Measurements from ENCODE around the gene WWTR1.
A peak's percentile ranks its signal among the peaks of the same experiment; 100 is the strongest.

Gene WWTR1

GRCh38 chr3:149490260-149490971 is 167.4 kb downstream of the WWTR1 start:
- no peak for DNase-seq

- peak; percentile 40 for DNase-seq
Observed at GRCh38 chr3:149489060-149489690, 168.7 kb downstream of the WWTR1 start.

DNA sequence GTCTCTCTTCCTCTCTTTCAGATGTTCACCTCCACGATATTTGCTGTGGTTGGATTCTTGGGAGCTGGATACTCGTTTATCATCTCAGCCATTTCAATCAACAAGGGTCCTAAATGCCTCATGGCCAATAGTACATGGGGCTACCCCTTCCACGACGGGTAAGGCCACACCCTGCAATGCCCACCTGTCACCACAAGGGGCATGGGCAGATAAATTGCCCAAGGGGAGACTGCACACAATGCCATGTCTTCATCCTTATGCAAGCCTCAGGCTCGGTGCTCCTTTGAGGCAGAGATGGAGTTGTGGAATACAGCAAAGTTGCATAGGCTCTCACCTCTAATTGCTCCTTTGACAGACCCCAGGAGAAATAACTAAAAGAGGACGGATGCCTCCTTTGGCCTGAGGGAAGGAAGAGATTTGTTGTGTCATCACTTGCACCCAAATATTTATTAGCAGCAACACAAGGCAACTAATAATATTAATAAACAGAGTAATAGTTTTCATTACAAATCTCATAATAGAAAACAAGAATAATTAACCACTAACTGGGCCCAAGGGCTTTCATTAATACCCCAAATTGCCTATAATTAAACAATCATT is 170.1 kb downstream of the WWTR1 start:
- peak; percentile 46 for DNase-seq

- DNase-seq: no peak
Observed at GRCh38 chr3:149486726-149487125, 171.1 kb downstream of the WWTR1 start.

DNA sequence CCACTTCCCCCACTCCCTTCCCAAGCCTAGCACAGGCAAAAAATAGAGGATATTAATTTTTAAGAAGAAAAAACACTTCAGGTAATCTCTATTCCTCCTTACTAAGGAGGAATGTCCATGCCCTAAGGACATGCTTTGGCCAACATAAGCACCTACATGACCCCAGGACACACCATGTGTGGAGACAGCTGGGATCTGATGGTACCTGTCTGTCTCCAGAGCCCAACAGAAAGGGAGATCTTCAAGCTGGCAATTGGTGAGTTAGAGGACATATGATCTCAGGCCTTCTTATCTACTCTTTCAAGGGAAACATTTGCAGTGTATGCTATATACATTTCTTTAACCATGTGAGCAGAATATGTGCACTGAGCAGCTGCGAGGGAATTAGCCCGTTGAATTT is 176.3 kb downstream of the WWTR1 start:
- DNase-seq: no peak

DNA sequence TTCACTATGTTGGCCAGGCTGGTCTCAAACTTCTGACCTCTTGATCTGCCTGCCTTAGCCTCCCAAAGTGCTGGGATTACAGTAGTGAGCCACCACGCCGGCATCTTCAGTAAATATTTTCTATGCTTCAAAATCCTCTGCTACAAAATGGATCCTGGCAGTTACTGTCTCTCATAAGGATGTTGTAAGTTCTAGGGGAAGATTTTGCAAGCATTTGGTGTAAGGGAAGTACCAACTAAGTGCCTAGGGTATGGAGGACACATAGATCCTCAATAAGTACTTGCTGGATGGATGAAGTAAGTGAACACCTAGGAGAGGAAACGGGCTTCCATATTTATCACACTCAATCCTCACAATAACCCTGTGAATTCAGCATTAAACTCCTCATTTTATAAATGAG is 176.8 kb downstream of the WWTR1 start:
- DNase-seq: no peak

DNA sequence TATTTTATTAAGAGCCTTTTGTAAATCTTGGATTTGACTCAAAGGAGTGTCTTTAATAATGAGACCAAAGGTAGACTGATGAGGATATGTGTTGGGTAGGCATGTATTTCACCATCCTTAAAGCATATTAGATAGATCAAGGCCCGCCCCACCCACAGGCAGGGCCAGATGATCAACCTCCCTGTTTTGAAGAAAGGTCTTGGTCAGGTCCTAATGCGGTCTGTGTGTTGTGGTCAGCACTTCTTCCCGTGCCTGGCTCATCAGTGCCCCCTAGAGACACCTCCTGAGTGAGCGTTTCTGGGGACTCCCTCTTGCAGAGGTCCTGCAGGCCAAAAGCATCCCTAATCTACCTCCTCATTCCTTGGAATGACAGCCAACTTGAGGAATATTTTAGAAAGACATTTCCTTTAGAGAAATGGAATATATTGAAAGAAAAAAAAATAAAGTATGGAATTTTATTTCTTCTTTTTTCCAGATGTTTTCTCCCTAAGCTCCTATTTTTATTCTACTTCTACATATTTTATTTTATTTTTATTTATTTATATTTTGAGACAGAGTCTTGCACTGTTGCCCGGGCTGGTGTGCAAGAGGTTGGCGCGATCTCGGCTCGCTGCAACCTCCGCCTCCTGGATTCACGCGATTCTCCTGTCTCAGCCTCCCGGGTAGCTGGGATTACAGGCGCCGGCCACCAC is 177.4 kb downstream of the WWTR1 start:
- peak; percentile 77 for DNase-seq

DNA sequence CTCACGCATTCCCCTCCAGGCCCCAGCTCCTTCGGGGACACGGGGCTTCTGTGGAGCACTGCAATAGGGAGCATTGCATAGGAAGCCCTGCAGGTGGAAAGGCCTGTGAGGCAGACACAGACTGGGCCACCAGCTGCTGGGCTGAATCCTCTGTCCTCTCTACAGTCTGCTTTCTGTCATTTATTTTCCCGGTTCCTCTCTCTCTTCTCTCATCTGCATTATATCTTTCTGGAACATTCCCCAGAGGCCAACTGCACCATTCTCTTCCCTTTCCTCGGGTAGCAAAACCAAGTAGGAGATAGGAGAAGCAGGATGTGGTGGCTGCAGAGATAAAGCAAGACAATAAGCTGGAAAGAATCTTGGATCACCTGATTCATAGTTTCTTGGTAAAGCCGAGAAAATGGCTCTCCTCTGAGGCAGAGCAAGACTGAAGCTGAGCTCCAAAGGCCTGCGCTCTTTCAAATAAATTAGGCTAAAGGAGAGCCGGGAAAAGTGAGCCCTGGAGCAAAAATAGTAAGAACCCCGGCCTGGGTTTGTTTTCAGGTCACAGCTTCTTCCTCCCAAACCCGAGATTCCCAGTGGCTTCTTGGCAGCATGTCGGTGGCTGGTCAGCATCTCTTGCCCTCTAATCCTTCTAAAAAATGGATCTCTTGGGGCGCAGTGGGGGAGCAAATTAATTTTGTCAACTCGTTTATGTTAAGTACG is 178.1 kb downstream of the WWTR1 start:
- no peak for DNase-seq

GRCh38 chr3:149476225-149476624 is 181.6 kb downstream of the WWTR1 start:
- DNase-seq: no peak

DNA sequence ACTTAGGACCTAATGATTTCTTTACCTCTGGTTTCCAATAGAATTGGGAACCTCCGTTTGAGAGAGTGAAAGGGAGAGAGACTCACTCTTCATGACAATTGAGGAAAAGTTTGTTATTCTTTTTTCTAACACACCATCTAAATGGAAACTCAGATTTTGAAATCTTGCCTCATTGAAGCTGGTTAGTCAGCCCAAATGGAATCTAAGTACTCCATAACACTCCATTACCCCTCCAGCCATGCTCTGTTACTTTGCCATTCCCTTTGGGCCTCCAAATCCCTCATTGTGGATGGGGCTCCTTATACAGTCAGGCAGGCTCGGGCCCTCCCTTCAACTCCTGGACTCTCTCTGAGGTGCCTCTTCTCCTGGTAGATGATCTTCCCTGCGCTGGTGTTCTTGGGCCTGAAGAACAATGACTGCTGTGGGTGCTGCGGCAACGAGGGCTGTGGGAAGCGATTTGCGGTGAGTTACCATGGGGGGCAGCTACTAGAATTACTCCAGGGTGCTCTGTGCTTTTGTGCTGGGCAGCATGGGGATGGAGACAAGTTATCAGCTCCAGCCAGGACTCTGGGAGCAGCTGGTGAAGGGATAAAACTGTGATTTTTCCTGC is 182.3 kb downstream of the WWTR1 start:
- DNase-seq: no peak

- DNase-seq: no peak
Observed at GRCh38 chr3:149474250-149474817, 183.5 kb downstream of the WWTR1 start, which contains the start of gene TM4SF4. TM4SF4 (plus strand) TSS chr3:149474697; CDS start chr3:149474878, 181 bp downstream.

- DNase-seq: no peak
Observed at GRCh38 chr3:149473357-149474249, 184.2 kb downstream of the WWTR1 start.

DNA sequence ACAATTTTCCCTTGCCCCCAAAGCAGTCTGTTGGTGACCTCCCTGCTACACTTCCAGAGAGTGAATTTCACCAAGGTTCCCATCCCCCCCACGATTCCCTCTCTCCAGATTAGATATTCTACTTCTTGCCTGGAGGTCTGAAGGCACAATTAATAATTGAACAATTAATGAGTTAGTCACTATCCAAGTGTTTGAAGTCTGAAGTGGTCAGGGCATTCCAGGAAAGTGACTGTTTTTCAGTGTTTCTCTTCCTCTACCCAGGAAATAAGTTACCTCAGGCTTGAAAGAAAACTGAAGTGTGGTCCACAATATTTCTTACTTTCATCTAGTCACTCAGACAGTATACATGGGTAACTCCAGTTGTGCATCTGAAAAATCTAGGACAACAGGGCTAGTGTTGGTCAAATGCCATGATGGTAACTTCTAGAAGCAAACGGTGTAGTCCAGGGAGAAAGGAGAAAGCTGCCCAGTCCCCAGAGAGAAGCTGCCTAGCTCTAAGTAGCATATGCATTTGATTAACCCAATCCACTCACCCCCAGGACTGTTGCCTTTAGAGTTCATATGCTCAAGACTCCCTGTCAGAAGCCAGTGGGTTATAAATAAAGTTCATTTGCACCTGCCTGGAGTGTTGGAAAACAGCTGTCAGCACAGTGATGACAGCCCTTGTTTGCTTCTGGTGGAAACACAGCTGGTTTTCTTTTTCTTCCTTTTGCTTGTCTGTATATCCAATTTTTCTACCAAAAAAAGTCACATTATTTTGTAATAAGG is 185.6 kb downstream of the WWTR1 start:
- DNase-seq: no peak

- no peak for DNase-seq
Observed at GRCh38 chr3:149470381-149470780, 187.4 kb downstream of the WWTR1 start.

DNA sequence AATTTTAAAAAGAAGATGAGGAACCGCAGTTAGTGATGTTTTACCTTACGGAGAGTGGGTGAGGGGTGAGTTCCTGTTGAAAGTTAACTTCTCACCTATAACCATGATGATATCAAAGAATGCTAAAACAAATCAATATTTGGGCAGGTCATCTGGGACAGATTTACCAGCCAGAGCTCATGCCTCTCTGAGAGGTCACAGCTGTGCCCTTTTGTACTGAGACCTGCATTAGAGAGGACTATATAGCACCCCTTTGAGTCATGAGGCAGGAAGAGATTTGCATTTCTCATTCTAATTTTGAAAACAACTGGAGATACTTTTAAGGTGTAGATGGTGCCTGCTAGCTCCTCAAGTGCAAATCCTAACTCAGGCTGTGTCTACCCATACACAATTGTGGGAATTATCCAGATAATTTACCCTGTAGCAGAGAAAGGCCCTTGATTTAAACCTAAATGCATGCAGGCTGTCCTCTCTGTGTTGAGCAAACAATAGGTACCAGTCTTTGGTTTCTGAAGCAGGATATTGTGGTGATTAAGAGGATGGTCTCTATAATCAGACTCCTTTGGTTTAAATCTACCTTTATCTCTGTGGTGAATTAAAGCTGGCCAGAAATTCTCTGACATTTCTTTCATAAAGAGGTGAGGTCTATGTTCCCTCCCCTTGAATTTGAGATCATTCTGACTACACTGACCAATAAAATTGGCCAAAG is 189.2 kb downstream of the WWTR1 start:
- no peak for DNase-seq
